GM19240 (cell line): ENCODE results near the gene IRX4.

Source experiments
- DNase-seq: peaks from one replicate; pipeline ENCODE4 v3.0.0; 2011; ENCODE audit warnings: low spot score; ENCODE audit not compliant: insufficient read length

The IRX4 gene

GRCh38 chr5:1914471-1914870, 31.7 kb upstream of the IRX4 start:
- DNase-seq, result no peak

- no peak for DNase-seq
Measured at GRCh38 chr5:1913578-1913977, 30.9 kb upstream of the IRX4 start.

GRCh38 chr5:1912951-1913565, 30.3 kb upstream of the IRX4 start:
- DNase-seq, result no peak

GRCh38 chr5:1911773-1912235, 29.1 kb upstream of the IRX4 start:
- no peak for DNase-seq

- DNase-seq, result no peak
Measured at GRCh38 chr5:1910861-1911772, 28.4 kb upstream of the IRX4 start.

- no peak for DNase-seq
Measured at GRCh38 chr5:1910081-1910760, 27.5 kb upstream of the IRX4 start.

- DNase-seq, result no peak
Measured at GRCh38 chr5:1909346-1909985, 26.7 kb upstream of the IRX4 start.

- no peak for DNase-seq
Measured at GRCh38 chr5:1908931-1909330, 26.2 kb upstream of the IRX4 start.

GRCh38 chr5:1907616-1908015, 24.9 kb upstream of the IRX4 start:
- no peak for DNase-seq

GRCh38 chr5:1905108-1905507, 22.4 kb upstream of the IRX4 start:
- no peak for DNase-seq

- no peak for DNase-seq
Measured at GRCh38 chr5:1901983-1902382, 19.3 kb upstream of the IRX4 start.

GRCh38 chr5:1901061-1901460, 18.3 kb upstream of the IRX4 start:
- DNase-seq, result no peak

GRCh38 chr5:1899201-1899600, 16.5 kb upstream of the IRX4 start:
- no peak for DNase-seq

GRCh38 chr5:1897816-1898450, 15.2 kb upstream of the IRX4 start:
- no peak for DNase-seq

GRCh38 chr5:1897386-1897785, 14.7 kb upstream of the IRX4 start:
- DNase-seq, result no peak

GRCh38 chr5:1896602-1897376, 14.1 kb upstream of the IRX4 start:
- no peak for DNase-seq

GRCh38 chr5:1895739-1896420, 13.2 kb upstream of the IRX4 start:
- DNase-seq, result no peak

- DNase-seq, result no peak
Measured at GRCh38 chr5:1894243-1894642, 11.5 kb upstream of the IRX4 start.

- no peak for DNase-seq
Measured at GRCh38 chr5:1893754-1894153, 11.0 kb upstream of the IRX4 start.
